Colonic mucosa (tissue), 4 donors: ENCODE measurements around the gene CDK19. TPM values are rescaled to one million over a fixed set of nuclear protein-coding genes. Genes with fewer than 3 reads are reported as not detected.

Experiments used
- DNase-seq: peaks from one replicate; pipeline ENCODE4 v3.0.0-alpha.2; 2020
- H3K27ac ChIP-seq: fragments of 200-600 bp; one replicate; pipeline ENCODE4 v1.8.0; 2021
- H3K27me3 ChIP-seq: fragments of 200-600 bp; one replicate; pipeline ENCODE4 v1.8.0; 2021
- H3K36me3 ChIP-seq: fragments of 200-600 bp; one replicate; pipeline ENCODE4 v1.8.0; 2021
- H3K4me1 ChIP-seq: fragments of 200-600 bp; one replicate; pipeline ENCODE4 v1.8.0; 2021; ENCODE audit warnings: mild to moderate bottlenecking
- H3K4me3 ChIP-seq: fragments of 200-600 bp; one replicate; pipeline ENCODE4 v1.8.0; 2021
- H3K9ac ChIP-seq, 2 donors: one replicate each; pipeline ENCODE4 v1.7.0; 2013; ENCODE audit warnings: control low read depth in 2 of 2, low read depth in 2 of 2, low read length in 2 of 2
- H3K9me3 ChIP-seq: fragments of 200-600 bp; one replicate; pipeline ENCODE4 v1.8.0; 2021
- CTCF ChIP-seq: fragments of 200-600 bp; IDR thresholded peaks from one replicate; pipeline ENCODE4 v1.8.0; 2022; ENCODE audit warnings: antibody characterized with exemption, mild to moderate bottlenecking
- intact Hi-C: fragments of 100-400 bp; cut with DNase I; formaldehyde crosslinking; loops from one replicate; pipeline ENCODE4 v1.14.1; 2022
- total RNA-seq, 2 donors: library from RNA; stranded (reverse); fragmentation: NEBNext Ultra II Directional in 1 of 2; extraction: Animal tissue kit (Norgen Biotek cat#: 25700) in 1 of 2; gene quantifications; one replicate each; pipeline ENCODE4 v1.2.1, GENCODE V29; 2021
- donor health status: healthy.
- donor health status: DM: no; HTN: no; CAD: no.
- donor health status: DM: no; HTN: no; CAD: no.

The CDK19 gene
- total RNA-seq, 2 donors from 2014 or later, result 20.2 to 36.5 TPM

DNA sequence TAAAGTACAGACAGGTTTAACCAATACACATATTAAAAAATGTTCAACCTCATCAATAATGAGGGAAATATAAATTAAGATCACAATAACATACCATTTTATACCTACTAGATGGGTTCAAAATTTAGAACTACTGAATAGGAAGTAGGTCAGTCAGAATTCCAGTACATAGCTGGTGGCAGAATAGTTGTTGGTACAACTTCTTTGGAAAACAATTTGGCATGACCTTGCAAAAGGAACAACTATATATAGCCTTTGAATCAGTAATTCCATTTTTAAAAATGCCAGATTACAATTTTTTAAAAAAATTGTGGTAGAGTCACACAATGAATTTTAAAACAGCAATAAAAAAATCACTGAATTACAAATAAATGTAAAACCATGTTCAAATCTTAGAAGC lies 165.6 kb downstream of the CDK19 start:
- H3K27me3 ChIP-seq, result no peaks in the 10 kb centered on the region
- H3K4me1 ChIP-seq, result no peaks in the 10 kb centered on the region
- intact Hi-C loops, result no loop called here
- H3K27ac ChIP-seq, result no peak overlapping the region
- H3K9ac ChIP-seq, result no peak overlapping the region
- DNase-seq, result no peak
- H3K36me3 ChIP-seq, result no peaks in the 10 kb centered on the region
- TF ChIP-seq CTCF, result no peak
- H3K9me3 ChIP-seq, result no peaks in the 10 kb centered on the region
- no peak overlapping the region for H3K4me3 ChIP-seq

DNA sequence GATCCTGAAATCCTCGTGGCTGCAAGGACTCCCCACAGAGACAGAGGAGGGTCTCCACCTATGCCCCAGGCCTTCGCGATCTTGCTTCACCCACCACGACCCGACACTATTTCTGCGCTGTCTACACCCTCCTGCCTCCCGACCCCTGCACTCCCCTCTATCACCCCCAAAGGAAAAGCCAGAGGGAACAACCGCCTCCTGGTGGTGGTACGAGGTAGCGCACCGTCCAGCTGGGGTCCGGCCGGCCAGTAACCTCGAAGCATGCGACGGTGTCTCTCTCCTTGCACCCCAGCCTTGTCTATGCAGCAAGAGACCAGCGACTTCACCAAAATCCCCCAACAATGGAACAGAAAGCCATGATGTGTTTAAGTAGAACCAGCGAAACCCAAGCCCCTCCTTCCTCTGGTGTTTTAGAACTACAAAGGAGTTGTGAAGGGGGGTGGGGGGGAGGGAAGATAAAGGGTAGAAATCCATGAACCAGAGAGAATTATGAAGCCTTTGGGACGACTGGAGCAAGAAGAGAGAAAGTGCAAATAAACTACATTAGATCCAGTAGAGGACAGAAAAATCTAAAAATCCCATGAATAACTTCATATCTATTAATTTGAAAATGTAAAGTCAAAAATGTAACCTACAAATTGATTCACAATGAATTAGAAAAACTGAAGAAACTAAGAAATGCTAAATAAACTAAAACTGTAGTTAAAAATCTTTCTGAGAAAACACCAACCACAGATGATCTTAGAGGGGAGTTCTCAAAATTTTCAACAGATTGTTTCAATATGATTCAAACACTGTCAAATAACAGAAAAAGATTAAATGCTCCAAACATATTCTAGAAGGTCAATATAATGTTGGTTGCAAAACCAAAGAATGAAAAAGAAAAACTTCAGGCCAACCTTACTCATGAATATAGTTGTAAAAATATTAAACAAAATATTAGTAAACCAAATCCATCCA lies 168.0 kb downstream of the CDK19 start:
- intact Hi-C loops, result no loop called here
- Histone ChIP-seq H3K9me3 (no peaks in the 10 kb centered on the region), H3K4me3 (no peak overlapping the region), H3K27me3 (no peaks in the 10 kb centered on the region), H3K36me3 (no peaks in the 10 kb centered on the region), H3K9ac (no peak overlapping the region), H3K4me1 (no peaks in the 10 kb centered on the region), H3K27ac (no peak overlapping the region)
- TF ChIP-seq CTCF, result no peak
- DNase-seq, result no peak

GRCh38 chr6:110646419-110646698 lies 168.9 kb downstream of the CDK19 start:
- no peak for TF ChIP-seq CTCF
- Histone ChIP-seq H3K27me3 (no peaks in the 10 kb centered on the region), H3K27ac (no peak overlapping the region), H3K36me3 (no peaks in the 10 kb centered on the region), H3K9me3 (no peaks in the 10 kb centered on the region), H3K9ac (no peak overlapping the region), H3K4me3 (no peak overlapping the region), H3K4me1 (no peaks in the 10 kb centered on the region)
- intact Hi-C loops, result no loop called here
- no peak for DNase-seq

- intact Hi-C loops, result no loop called here
- Histone ChIP-seq H3K36me3 (no peaks in the 10 kb centered on the region), H3K4me1 (no peaks in the 10 kb centered on the region), H3K27me3 (no peaks in the 10 kb centered on the region), H3K9ac (no peak overlapping the region), H3K9me3 (no peaks in the 10 kb centered on the region), H3K4me3 (no peak overlapping the region), H3K27ac (no peak overlapping the region)
- TF ChIP-seq CTCF, result no peak
- no peak for DNase-seq
Observed at GRCh38 chr6:110645685-110646418, 169.4 kb downstream of the CDK19 start.

DNA sequence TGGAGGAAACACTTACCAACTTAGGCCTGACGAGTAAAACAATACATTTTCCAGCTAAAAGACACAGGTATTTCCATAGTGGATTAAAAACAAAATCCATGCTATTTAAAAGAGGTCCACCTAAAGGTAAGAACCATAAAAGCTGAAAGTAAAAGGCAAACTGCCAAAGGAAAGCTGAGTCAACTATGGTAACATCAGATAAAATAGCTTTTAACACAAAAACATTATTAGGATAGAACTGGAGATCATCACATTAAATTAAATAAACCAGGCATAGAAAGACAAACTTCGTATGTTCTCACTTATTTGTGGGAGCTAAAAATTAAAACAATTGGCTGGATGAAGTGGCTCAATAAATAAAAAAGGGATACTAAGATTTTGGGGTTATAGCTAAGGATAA lies 172.1 kb downstream of the CDK19 start:
- Histone ChIP-seq H3K27me3 (no peaks in the 10 kb centered on the region), H3K4me3 (no peak overlapping the region), H3K9me3 (no peaks in the 10 kb centered on the region), H3K4me1 (no peaks in the 10 kb centered on the region), H3K27ac (no peak overlapping the region), H3K36me3 (no peaks in the 10 kb centered on the region), H3K9ac (no peak overlapping the region)
- DNase-seq, result no peak
- intact Hi-C loops, result no loop called here
- no peak for TF ChIP-seq CTCF
